GM12801 (cell line): Measurements from ENCODE around the gene ITSN1.

Experiments
- CTCF ChIP-seq: IDR thresholded peaks from one replicate; pipeline ENCODE4 v1.5.1; 2011; ENCODE audit warnings: control low read depth; ENCODE audit not compliant: insufficient read length; ENCODE audit errors: extremely low read depth

ITSN1 gene

GRCh38 chr21:33767236-33767635, 124.9 kb downstream of the ITSN1 start:
- no peak for TF ChIP-seq CTCF

- TF ChIP-seq CTCF: no peak
Measured at GRCh38 chr21:33767960-33768359, 125.7 kb downstream of the ITSN1 start.

DNA sequence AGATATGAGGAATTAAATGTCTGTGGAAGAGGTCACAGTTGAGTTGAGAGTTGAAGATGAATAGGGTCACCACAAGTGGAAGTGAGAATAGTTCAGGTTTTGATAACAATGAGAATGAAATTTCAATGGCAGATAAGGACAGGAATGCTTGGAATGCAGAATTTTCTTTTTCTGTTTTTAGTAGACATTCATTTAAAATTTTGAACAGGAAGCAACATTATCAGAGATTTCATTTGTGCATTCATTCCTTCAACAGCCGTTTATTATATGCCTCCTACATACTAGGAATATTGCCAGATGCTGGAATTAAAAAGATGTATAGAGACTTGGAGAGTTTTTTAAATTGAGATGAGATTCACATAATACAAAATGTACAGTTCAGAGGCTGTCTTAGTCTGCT, 126.8 kb downstream of the ITSN1 start:
- no peak for TF ChIP-seq CTCF

DNA sequence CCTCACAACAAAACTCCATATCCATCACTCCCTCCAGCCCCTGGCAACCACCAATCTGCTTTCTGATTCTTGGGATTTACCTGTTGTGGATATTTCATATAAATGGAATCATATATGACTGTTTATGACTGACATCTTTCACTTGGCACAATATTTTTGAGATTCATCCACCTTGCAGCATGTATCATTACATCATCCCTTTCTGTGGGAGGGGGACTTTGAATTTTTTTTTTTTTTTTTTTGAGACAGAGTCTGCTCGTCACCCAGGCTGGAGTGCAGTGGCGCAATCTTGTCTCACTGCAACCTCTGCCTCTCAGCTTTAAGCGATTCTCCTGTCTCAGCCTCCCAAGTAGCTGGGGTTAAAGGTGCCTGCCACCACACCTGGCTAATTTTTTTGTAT, 128.2 kb downstream of the ITSN1 start:
- TF ChIP-seq CTCF: no peak

DNA sequence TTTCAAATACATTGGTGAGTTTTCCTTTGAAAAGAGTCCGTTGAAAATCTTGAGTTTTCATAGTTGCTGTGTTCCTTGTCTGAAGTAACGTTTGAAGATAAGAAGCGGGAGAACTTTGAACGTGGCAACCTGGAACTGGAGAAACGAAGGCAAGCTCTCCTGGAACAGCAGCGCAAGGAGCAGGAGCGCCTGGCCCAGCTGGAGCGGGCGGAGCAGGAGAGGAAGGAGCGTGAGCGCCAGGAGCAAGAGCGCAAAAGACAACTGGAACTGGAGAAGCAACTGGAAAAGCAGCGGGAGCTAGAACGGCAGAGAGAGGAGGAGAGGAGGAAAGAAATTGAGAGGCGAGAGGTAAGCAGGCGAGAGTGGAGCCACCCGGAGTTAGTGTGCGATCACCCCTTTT, 129.7 kb downstream of the ITSN1 start:
- TF ChIP-seq CTCF: no peak

GRCh38 chr21:33774551-33774950, 132.2 kb downstream of the ITSN1 start:
- no peak for TF ChIP-seq CTCF

DNA sequence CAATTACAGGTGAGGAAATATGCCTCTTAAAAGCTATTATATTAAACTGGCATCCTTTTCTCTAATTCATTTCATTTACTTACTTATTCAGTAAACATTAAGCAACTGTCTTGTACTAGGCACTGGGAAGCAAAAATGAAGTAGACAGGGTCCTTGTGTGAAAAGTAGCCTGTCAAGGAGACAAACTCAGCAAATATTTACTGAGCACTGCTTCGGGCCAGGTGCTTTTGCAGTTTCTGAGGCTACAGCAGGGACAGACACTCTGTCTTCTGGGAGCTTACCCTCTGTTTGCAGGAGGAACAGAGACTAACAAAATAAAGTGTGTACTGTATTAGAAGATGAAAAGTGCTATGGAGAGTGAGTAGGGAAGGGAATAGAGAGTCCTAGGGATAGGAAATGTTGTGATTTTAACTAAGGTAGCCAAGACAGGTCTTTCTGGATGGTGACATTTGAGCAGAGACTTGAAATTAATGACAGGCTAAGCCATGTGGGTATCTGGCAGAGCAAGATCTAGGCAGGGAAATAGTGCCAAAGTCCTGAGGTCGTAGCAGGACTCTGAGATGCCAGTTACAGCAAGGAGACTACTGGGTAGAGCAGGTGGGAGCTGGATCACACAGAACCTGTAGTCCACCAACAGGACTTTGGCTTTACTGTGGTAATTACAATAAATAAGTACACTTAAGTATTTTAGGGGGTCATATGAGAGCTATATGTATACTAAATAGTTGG, 133.0 kb downstream of the ITSN1 start:
- TF ChIP-seq CTCF: no peak
